Stimulated activated naive CD8-positive, alpha-beta T cell treated with anti-CD3 and anti-CD28 coated beads, Interleukin-15, amount 100 ng/mL, for 72 hours (primary cell): ENCODE results near the gene SLC3A2.
A peak's percentile ranks its signal among the peaks of the same experiment; 100 is the strongest.
"Not testable (repeated sequence)": the region's sequence is repeated elsewhere in the genome, so short reads cannot be mapped to it uniquely, and the experiment has no call there.

Experiments
- ATAC-seq: fragments of 150-1000 bp; cut with Tn5 transposase; 2 replicates; pipeline ENCODE4 v1.10.0; 2021; ENCODE audit warnings: mild to moderate bottlenecking, moderate library complexity
- DNase-seq, 2 donors: peaks; one replicate each; pipeline ENCODE4 v3.0.0; 2021 to 2022
- H3K27ac Mint-ChIP-seq, 2 donors: one replicate each; pipeline ENCODE4 v1.8.0; 2022; ENCODE audit warnings: mild to moderate bottlenecking in 2 of 2, mixed read lengths in 2 of 2, moderate library complexity in 2 of 2
- H3K27me3 Mint-ChIP-seq: one replicate; pipeline ENCODE4 v1.8.0; 2022; ENCODE audit warnings: mixed read lengths
- H3K4me1 Mint-ChIP-seq: one replicate; pipeline ENCODE4 v1.8.0; 2022; ENCODE audit warnings: mild to moderate bottlenecking, mixed read lengths
- H3K4me3 Mint-ChIP-seq, 2 donors: one replicate each; pipeline ENCODE4 v1.8.0; 2022; ENCODE audit warnings: mild to moderate bottlenecking in 2 of 2, mixed read lengths in 2 of 2, moderate library complexity in 1 of 2
- H3K9me3 Mint-ChIP-seq, 2 donors: one replicate each; pipeline ENCODE4 v1.8.0; 2022; ENCODE audit warnings: mixed read lengths in 2 of 2

SLC3A2 gene

GRCh38 chr11:62880803-62881578, at the start of gene SLC3A2:
TSS of gene SLC3A2 (plus strand) at chr11:62880896. CDS start at chr11:62881024, 128 bp downstream.
- peaks cover 58% of the 10 kb centered on the region for H3K4me1 Mint-ChIP-seq
- H3K27me3 Mint-ChIP-seq, result no peaks in the 10 kb centered on the region
- peak within 1 kb of the TSS; percentile 100 for H3K27ac Mint-ChIP-seq
- no peaks in the 10 kb centered on the region for H3K9me3 Mint-ChIP-seq
- peak; percentile 85 for ATAC-seq
- peak; percentile 90 to 92 for DNase-seq
- H3K4me3 Mint-ChIP-seq, result peak within 1 kb of the TSS; percentile 94

DNA sequence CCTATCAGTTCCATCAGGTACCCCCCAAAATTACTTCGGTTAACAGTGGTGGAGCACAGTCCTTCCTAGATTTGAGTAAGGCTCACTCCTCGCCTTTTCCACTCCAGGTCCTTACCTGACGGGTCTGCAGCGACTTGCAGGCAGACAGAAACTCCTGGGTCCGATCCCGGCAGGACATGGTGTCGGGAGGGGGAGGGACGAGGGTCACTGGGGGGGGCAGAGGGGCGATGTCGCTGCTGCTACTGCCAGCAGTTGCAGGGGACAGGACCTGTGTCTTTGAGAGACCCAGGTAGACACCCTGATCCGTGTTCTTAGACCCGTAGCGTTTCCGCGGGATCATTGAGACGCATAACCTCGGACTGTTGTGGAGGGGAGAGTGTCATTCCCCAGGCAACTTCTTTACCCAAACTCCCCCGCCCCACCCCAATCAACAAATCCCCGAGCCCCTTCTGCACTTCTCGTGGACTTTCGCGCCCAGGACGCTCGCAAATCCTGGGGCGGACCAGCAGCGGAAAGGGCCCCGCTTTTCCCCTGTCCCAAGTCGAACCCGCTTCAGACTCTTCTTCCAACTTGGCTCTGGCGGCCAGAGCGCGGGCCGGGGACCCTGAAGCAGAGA, 49.7 kb upstream of the SLC3A2 start:
- ATAC-seq (no peak), DNase-seq (no peak)
- H3K27ac Mint-ChIP-seq, result peak overlapping the region; percentile 98 to 100
- peak overlapping the region; percentile 91 for H3K4me3 Mint-ChIP-seq
- H3K27me3 Mint-ChIP-seq, result no peaks in the 10 kb centered on the region
- no peaks in the 10 kb centered on the region for H3K9me3 Mint-ChIP-seq
- H3K4me1 Mint-ChIP-seq, result peaks cover 57% of the 10 kb centered on the region

DNA sequence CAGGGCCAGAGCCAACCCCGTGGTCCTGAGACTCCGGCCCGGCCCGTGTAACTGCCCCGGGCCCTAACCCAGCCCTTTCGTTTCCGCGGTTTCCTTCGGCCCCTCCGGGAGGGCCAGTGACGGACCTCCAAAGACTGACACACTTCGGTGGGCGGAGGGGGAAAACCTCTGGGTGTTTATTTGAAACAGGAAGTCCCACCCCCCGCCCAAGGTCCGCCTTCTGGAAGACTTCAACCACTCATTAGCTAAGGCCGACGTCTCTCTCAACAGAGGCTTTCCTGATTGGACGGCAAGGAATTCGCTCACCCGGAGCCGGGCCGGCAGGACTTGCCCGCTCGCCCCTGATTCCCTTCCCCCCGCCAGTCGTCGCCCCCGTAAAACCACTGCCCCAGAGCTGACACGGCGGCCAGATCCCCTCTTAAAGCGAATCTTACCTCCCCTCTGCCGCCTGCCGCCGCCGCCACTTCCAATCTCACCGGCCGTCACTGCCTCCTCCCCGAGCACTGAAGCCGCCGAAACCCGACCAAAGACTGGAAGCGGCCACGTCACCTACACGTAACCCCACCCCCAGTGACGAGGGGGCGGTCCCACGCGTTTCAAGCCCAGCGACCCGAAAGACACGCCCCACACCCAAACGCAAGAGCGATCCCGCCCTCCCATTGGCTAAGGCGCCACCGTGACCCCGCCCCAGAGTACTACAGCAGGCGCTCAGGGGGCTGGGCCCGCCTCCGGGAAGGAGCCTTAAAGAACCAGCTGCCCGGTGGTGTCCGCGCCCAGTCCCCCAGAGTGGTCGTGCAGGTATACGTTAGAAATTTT, 49.0 kb upstream of the SLC3A2 start, which contains the start of gene STX5:
STX5 (minus strand) TSS at position 532 of the 816 bp plus-strand sequence. CDS start 808 bp downstream, outside the sequence.
- Mint-ChIP-seq H3K4me1 (peaks cover 62% of the 10 kb centered on the region), H3K4me3 (peak within 1 kb of the TSS; percentile 91), H3K27me3 (no peaks in the 10 kb centered on the region), H3K27ac (peak within 1 kb of the TSS; percentile 98 to 100), H3K9me3 (no peaks in the 10 kb centered on the region)
- DNase-seq (peak; percentile 99), ATAC-seq (peak; percentile 94)

DNA sequence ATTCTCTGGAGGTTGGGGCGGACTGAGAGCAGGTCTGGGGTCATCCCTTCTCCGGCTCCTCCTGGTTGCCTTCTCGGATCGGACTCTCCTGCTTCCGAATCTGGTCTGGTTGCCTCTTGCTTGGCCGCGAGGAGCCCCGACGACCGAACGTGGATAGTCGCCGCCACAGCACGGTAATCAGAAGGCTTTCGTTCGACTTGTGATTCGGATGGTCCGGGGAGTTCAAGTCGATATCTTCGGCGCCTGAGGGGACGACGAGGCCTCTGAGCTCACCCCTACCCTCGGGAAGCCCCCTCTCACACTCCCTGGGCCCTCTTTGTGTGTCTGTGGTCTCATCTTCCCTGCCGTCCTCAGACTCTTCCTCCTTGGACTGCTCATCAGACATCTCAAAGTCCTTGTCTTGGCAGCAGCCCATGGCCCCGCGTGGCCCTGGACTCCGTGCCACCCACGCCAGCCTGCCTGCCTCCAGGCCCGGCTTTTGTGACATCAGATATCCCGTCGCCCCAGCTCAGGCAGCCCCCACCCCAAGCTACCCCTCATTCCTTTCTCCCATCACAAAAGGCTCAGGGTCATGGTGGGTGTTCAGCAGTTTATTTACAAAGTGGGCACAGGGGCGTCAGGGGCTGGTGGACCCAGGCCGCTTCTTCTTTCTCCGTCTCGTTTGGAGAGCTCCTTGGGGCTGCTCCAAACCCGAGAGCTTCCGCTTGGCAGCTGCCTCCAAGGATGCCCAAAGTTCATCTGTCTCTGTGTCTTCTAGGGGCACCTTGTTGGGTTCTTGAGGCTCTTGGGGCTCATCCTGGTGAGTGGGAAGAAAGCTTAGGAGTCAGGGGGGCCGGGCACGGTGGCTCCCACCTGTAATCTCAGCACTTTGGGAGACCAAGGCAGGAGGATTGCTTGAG, 48.1 kb upstream of the SLC3A2 start, which contains the start of gene TEX54:
TEX54 (minus strand) TSS at position 506 of the 899 bp plus-strand sequence.
- peak within 1 kb of the TSS; percentile 98 to 100 for H3K27ac Mint-ChIP-seq
- peaks cover 71% of the 10 kb centered on the region for H3K4me1 Mint-ChIP-seq
- peak; percentile 24 for ATAC-seq
- DNase-seq, result no peak
- no peaks in the 10 kb centered on the region for H3K27me3 Mint-ChIP-seq
- H3K4me3 Mint-ChIP-seq, result peak within 1 kb of the TSS; percentile 91
- H3K9me3 Mint-ChIP-seq, result no peaks in the 10 kb centered on the region

DNA sequence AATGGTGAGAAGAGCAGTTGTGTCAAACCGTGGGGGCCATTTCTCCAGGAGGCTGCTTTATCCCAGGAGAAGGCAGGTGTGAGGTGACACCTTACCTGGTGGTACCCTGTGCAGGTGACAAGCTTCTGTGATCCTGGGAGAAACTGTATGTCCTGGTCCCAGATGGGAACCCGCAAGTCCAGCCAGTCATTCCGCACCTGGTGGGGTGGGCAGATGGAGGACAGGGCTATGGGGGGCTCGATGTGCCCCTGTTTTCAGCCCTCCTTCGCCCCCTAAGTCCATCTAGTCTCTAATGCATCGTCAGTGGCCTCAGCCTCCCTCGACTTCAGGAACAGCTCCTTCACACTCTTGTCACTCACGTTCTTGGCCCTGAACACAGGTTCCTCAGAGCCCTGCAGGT, 45.4 kb upstream of the SLC3A2 start:
- H3K27ac Mint-ChIP-seq, result peak overlapping the region in 1 of 2 donors; percentile 56
- peaks cover 79% of the 10 kb centered on the region for H3K4me1 Mint-ChIP-seq
- no peaks in the 10 kb centered on the region for H3K9me3 Mint-ChIP-seq
- H3K27me3 Mint-ChIP-seq, result no peaks in the 10 kb centered on the region
- no peak overlapping the region for H3K4me3 Mint-ChIP-seq
- no peak for ATAC-seq
- no peak for DNase-seq

DNA sequence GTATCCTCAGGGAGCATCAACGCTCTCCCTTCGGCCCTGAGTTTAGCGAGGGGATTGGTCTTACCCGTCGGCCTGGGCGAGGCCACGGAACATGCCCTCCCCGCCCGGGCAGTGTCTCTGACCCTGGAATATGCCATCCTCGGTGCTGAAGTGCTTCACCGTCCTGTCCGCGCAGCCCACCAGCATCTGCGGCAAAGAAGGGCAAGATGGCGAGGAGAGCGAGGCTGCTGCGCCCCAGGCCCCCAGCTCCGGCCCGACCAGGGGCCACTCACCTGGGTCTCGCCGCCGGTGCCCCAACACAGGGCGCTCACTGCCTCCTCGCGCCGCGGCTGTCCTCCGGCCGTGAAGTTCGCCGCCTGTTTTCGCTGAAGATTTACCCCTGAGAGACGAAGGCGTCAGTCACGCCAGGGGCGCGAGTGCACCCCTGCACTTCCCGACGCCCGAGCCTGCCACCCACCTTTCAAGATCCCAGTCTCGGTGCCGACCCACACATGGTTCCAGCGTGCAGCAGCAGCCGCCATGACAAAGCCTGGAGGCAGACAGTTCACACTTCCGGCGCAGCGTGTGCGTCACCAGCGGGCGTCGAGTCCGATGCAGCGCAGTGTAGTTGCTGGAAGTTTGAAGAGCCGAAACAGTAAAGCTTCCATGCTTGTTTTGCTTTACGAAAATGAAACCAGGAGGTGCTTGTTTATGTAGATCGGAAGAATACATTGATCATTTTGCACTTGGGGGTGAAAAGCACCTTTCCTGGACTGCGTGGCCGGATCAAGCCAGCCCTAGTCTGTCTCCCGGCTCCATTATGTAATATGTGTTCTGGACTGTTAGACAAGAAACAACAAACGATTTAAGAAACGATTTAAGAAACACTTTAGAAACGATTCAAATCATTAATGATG, 41.4 kb upstream of the SLC3A2 start, which contains the start of gene WDR74:
WDR74 (minus strand) TSS at position 541 of the 896 bp plus-strand sequence; CDS start at position 521, 20 bp downstream.
- no peak within 1 kb of the TSS for H3K4me3 Mint-ChIP-seq
- ATAC-seq (peak; percentile 64), DNase-seq (peak; percentile 84 to 92)
- H3K27ac Mint-ChIP-seq, result no peak within 1 kb of the TSS
- peaks cover 50% of the 10 kb centered on the region for H3K4me1 Mint-ChIP-seq
- H3K27me3 Mint-ChIP-seq, result no peaks in the 10 kb centered on the region
- no peaks in the 10 kb centered on the region for H3K9me3 Mint-ChIP-seq

GRCh38 chr11:62840721-62841360, 39.9 kb upstream of the SLC3A2 start:
- not testable (repeated sequence) for H3K27me3 Mint-ChIP-seq, H3K9me3 Mint-ChIP-seq, H3K4me3 Mint-ChIP-seq, H3K27ac Mint-ChIP-seq
- ATAC-seq (peak; percentile 29), DNase-seq (peak; percentile 89 to 92)
- H3K4me1 Mint-ChIP-seq, result peaks cover 34% of the 10 kb centered on the region

GRCh38 chr11:62841361-62842170, 39.1 kb upstream of the SLC3A2 start:
- no peak overlapping the region for H3K4me3 Mint-ChIP-seq
- no peak overlapping the region for H3K27ac Mint-ChIP-seq
- peaks cover 30% of the 10 kb centered on the region for H3K4me1 Mint-ChIP-seq
- peak; percentile 88 to 92 for DNase-seq
- peak; percentile 84 for ATAC-seq
- H3K9me3 Mint-ChIP-seq, result no peaks in the 10 kb centered on the region
- H3K27me3 Mint-ChIP-seq, result no peaks in the 10 kb centered on the region

DNA sequence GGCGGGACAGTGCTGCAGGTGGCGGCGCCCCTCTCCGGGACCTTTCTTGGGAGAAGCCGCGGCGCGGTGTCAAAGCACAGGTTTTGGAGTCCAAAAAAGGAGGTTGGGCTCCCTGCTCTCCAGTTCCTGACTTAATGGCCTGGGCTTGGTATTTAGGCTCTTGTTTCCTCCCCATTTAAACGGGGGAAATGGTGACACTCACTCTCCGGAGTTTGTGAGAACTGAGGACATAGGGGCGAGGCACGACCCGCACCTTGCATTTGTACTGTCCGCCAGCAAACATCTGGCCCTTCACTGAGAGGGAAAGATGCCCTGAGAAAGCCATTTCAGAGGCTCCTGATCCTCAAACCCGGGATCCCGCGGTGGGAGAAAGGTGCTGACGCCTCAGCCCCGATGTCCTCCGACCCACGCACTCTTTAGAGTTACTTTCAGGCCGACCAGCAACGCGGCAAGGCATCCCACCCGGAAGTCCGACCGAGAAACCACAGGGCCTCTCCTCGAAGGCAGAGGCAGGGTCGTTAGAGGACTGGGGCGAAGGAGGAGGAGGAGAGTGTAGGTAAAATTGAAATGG, 38.4 kb upstream of the SLC3A2 start:
- Mint-ChIP-seq H3K27me3 (no peaks in the 10 kb centered on the region), H3K4me3 (no peak overlapping the region), H3K4me1 (peaks cover 23% of the 10 kb centered on the region), H3K9me3 (no peaks in the 10 kb centered on the region), H3K27ac (no peak overlapping the region)
- DNase-seq (peak; percentile 48 to 67), ATAC-seq (no peak)

- H3K27me3 Mint-ChIP-seq, H3K9me3 Mint-ChIP-seq, H3K4me3 Mint-ChIP-seq, ATAC-seq, DNase-seq, H3K27ac Mint-ChIP-seq: not testable (repeated sequence)
- H3K4me1 Mint-ChIP-seq, result peaks cover 16% of the 10 kb centered on the region
Measured at GRCh38 chr11:62842891-62843290, 37.8 kb upstream of the SLC3A2 start.

DNA sequence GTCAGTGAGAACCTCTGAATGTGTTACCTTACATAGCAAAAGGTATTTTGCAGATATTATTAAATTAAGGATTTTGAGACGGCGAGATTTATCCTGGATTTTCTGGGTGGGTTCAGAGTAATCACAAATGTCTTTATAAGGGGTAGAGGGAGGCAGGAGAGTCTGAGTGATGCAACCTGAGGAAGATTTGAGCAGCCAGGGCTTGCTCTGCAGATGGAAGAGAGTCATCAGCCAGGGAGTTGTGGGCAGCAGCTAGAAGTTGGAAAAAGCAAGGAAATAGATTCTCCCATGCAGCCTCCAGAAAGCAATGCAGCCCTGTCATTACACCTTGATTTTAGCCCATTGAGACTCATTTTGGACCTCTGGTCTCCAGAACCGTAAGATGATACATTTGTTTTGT, 37.2 kb upstream of the SLC3A2 start:
- H3K4me3 Mint-ChIP-seq, result no peak overlapping the region
- H3K27me3 Mint-ChIP-seq, result no peaks in the 10 kb centered on the region
- peaks cover 14% of the 10 kb centered on the region for H3K4me1 Mint-ChIP-seq
- H3K27ac Mint-ChIP-seq, result no peak overlapping the region
- no peak for DNase-seq
- no peak for ATAC-seq
- no peaks in the 10 kb centered on the region for H3K9me3 Mint-ChIP-seq

DNA sequence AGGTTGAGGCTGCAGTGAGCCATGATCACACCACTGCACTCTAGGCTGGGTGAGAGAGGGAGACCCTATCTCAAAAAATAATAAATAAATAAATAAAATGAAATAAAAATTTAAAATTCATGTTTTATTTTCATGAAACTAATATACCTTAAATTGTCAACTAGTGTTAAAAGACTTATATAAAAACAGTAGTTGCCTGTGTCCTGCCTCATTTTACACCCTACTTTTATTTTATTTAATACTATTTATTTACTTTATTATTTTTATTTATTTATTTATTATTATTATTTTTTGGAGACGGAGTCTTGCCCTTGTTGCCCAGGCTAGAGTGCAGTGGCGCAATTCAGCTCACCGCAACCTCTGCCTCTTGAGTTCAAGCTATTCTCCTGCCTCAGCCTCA, 36.5 kb upstream of the SLC3A2 start:
- H3K9me3 Mint-ChIP-seq, result no peaks in the 10 kb centered on the region
- no peaks in the 10 kb centered on the region for H3K27me3 Mint-ChIP-seq
- peaks cover 7% of the 10 kb centered on the region for H3K4me1 Mint-ChIP-seq
- DNase-seq (no peak), ATAC-seq (no peak)
- H3K4me3 Mint-ChIP-seq, result no peak overlapping the region
- H3K27ac Mint-ChIP-seq, result no peak overlapping the region
